ENCODE data around the gene CDH16. TPM values are rescaled to one million over a fixed set of nuclear protein-coding genes. Genes with fewer than 3 reads are reported as not detected.

Gene CDH16
- total RNA-seq, 1 experiment from 2014 or later: not detected

- intact Hi-C loops (cut with micrococcal nuclease; ENCODE audit: unreplicated experiment): no loop called here
- no peaks in the 10 kb centered on the region for H3K4me1 ChIP-seq (ENCODE audit: insufficient read depth, low read length, poor library complexity, severe bottlenecking)
- H3K36me3 ChIP-seq (ENCODE audit: insufficient read depth, low read length, poor library complexity, severe bottlenecking): no peaks in the 10 kb centered on the region
- H3K27ac ChIP-seq (ENCODE audit: low read depth, low read length, poor library complexity, severe bottlenecking): no peak overlapping the region
- ChIA-PET POLR2A (ENCODE audit: low non-redundant PET) (no interaction called here), CTCF (no interaction called here)
- BruUV-seq (replicated peaks): no TSS peak
- no peak for DNase-seq (ENCODE audit: low spot score)
- TF ChIP-seq EZH2 (IDR thresholded peaks at IDR 0.05; ENCODE audit: borderline replicate concordance, low read depth, low read length, poor library complexity, severe bottlenecking) (no peak), CTCF (conservative IDR thresholded peaks at IDR 0.05; ENCODE audit: low read depth, low read length) (no peak)
- H3K9me3 ChIP-seq (ENCODE audit: low read depth, low read length, poor library complexity, severe bottlenecking): no peaks in the 10 kb centered on the region
- no peaks in the 10 kb centered on the region for H3K27me3 ChIP-seq (replicated peaks; ENCODE audit: insufficient read depth, low read depth, low read length, poor library complexity)
- H3K4me3 ChIP-seq (ENCODE audit: low read depth, low read length, poor library complexity, severe bottlenecking): no peak overlapping the region
Measured at GRCh38 chr16:66914541-66914940, 4.1 kb downstream of the CDH16 start.

GRCh38 chr16:66913711-66914110 lies 5.0 kb downstream of the CDH16 start:
- CTCF ChIA-PET: no interaction called here
- Histone ChIP-seq H3K36me3 (ENCODE audit: insufficient read depth, low read length, poor library complexity, severe bottlenecking) (no peaks in the 10 kb centered on the region), H3K9me3 (ENCODE audit: low read depth, low read length, poor library complexity, severe bottlenecking) (no peaks in the 10 kb centered on the region), H3K4me3 (ENCODE audit: low read depth, low read length, poor library complexity, severe bottlenecking) (no peak overlapping the region), H3K4me1 (ENCODE audit: insufficient read depth, low read length, poor library complexity, severe bottlenecking) (no peaks in the 10 kb centered on the region), H3K27ac (ENCODE audit: low read depth, low read length, poor library complexity, severe bottlenecking) (no peak overlapping the region), H3K27me3 (replicated peaks; ENCODE audit: insufficient read depth, low read depth, low read length, poor library complexity) (no peaks in the 10 kb centered on the region)
- POLR2A ChIA-PET (ENCODE audit: low non-redundant PET): no interaction called here
- TF ChIP-seq EZH2 (IDR thresholded peaks at IDR 0.05; ENCODE audit: borderline replicate concordance, low read depth, low read length, poor library complexity, severe bottlenecking) (no peak), CTCF (conservative IDR thresholded peaks at IDR 0.05; ENCODE audit: low read depth, low read length) (no peak)
- no TSS peak for BruUV-seq (replicated peaks)
- intact Hi-C loops (cut with micrococcal nuclease; ENCODE audit: unreplicated experiment): no loop called here
- DNase-seq (ENCODE audit: low spot score): no peak

GRCh38 chr16:66913081-66913480 lies 5.6 kb downstream of the CDH16 start:
- Histone ChIP-seq H3K4me3 (ENCODE audit: low read depth, low read length, poor library complexity, severe bottlenecking) (no peak overlapping the region), H3K4me1 (ENCODE audit: insufficient read depth, low read length, poor library complexity, severe bottlenecking) (no peaks in the 10 kb centered on the region), H3K9me3 (ENCODE audit: low read depth, low read length, poor library complexity, severe bottlenecking) (no peaks in the 10 kb centered on the region), H3K27ac (ENCODE audit: low read depth, low read length, poor library complexity, severe bottlenecking) (no peak overlapping the region), H3K27me3 (replicated peaks; ENCODE audit: insufficient read depth, low read depth, low read length, poor library complexity) (no peaks in the 10 kb centered on the region), H3K36me3 (ENCODE audit: insufficient read depth, low read length, poor library complexity, severe bottlenecking) (no peaks in the 10 kb centered on the region)
- BruUV-seq (replicated peaks): no TSS peak
- CTCF ChIA-PET: no interaction called here
- DNase-seq (ENCODE audit: low spot score): no peak
- POLR2A ChIA-PET (ENCODE audit: low non-redundant PET): no interaction called here
- TF ChIP-seq EZH2 (IDR thresholded peaks at IDR 0.05; ENCODE audit: borderline replicate concordance, low read depth, low read length, poor library complexity, severe bottlenecking) (no peak), CTCF (conservative IDR thresholded peaks at IDR 0.05; ENCODE audit: low read depth, low read length) (no peak)
- intact Hi-C loops (cut with micrococcal nuclease; ENCODE audit: unreplicated experiment): no loop called here

Data from A673 (cell line).